Breast epithelium (tissue), 4 donors: ENCODE measurements around the gene PRDM16. TPM values are rescaled to one million over a fixed set of nuclear protein-coding genes. Genes with fewer than 3 reads are reported as not detected.

ENCODE experiments used
- DNase-seq, 2 donors: peaks; one replicate each; pipeline ENCODE4 v3.0.0-alpha.2; 2019; ENCODE audit warnings: low spot score in 2 of 2
- H3K27ac ChIP-seq, 2 donors: fragments of 200-600 bp; sonication (generic) in 1 of 2; one replicate each; pipeline ENCODE4 v1.5.1; 2016 to 2019; ENCODE audit warnings: mild to moderate bottlenecking in 1 of 2
- H3K27me3 ChIP-seq, 2 donors: fragments of 200-600 bp; sonication (generic) in 1 of 2; one replicate each; pipeline versions ENCODE4 v1.5.1 to v1.6.0; 2017 to 2019; ENCODE audit warnings: control low read depth in 1 of 2, mild to moderate bottlenecking in 1 of 2
- H3K36me3 ChIP-seq: fragments of 200-600 bp; one replicate; pipeline ENCODE4 v1.5.1; 2019
- H3K4me1 ChIP-seq, 2 donors: fragments of 200-600 bp; sonication (generic); one replicate each; pipeline ENCODE4 v1.5.1; 2016 to 2019; ENCODE audit warnings: control low read depth in 1 of 2
- H3K4me3 ChIP-seq, 3 donors: fragments of 200-600 bp; sonication (generic); 1 replicate in 2 of 3; 2 replicates in 1 of 3; pipeline ENCODE4 v1.5.1; 2016 to 2019; ENCODE audit warnings: mild to moderate bottlenecking in 3 of 3, moderate library complexity in 2 of 3
- H3K9me3 ChIP-seq, 2 donors: fragments of 200-600 bp; sonication (generic) in 1 of 2; one replicate each; pipeline ENCODE4 v1.5.1; 2016 to 2019; ENCODE audit warnings: control low read depth in 1 of 2
- POLR2A ChIP-seq: fragments of 450-650 bp; IDR thresholded peaks from one replicate; pipeline ENCODE4 v1.6.1; 2016; ENCODE audit warnings: antibody characterized with exemption, mild to moderate bottlenecking, moderate library complexity
- POLR2AphosphoS5 ChIP-seq, 3 donors: sonication (generic); formaldehyde crosslinking; IDR thresholded peaks; one replicate each; pipeline ENCODE4 v1.6.1; 2017; ENCODE audit warnings: antibody characterized with exemption in 3 of 3
- intact Hi-C: fragments of 100-400 bp; cut with DNase I; formaldehyde crosslinking; loops from one replicate; pipeline ENCODE4 v1.15.1; 2023; ENCODE audit warnings: low total_unique reads
- total RNA-seq, 3 donors: library from RNA; depleted of rRNA; stranded (reverse); fragments of >200 nt; gene quantifications; one replicate each; pipeline ENCODE4 v1.1.0, GENCODE V29; 2016
- TF ChIP-seq, protein P1 (sequence below), 3 donors: fragments of 450-650 bp; IDR thresholded peaks; one replicate each; pipeline ENCODE4 v1.5.1; 2016 to 2017; ENCODE audit warnings: antibody characterized with exemption in 3 of 3, mild to moderate bottlenecking in 3 of 3, moderate library complexity in 3 of 3

The PRDM16 gene
- total RNA-seq, 3 donors from 2014 or later, result 0.48 to 3.8 (median 3.6) TPM

DNA sequence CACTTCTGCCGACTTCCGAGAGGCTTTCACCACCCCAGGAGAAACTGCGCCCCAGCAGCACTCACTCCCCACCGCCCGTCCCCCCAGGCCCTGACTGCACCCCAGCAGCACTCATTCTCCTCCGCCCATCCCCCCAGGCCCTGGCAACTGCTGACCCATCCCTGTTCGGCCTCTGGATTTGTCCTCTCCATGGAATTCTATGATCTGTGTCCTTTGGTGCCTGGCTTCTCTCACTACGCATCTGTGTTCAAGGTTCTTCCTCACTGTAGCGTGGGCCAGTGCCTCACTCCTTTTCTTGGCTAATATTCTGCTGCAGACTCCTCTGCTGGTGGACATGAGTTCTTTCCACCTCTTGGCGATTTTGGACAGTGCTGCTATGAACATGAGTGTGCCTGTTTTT lies 263.7 kb downstream of the PRDM16 start:
- Histone ChIP-seq H3K4me1 (no peaks in the 10 kb centered on the region), H3K36me3 (no peaks in the 10 kb centered on the region), H3K4me3 (no peak overlapping the region), H3K27me3 (peaks cover 0 to 16% of the 10 kb centered on the region in 2 donors), H3K27ac (no peak overlapping the region), H3K9me3 (no peaks in the 10 kb centered on the region)
- intact Hi-C loops, result loop anchor here (2.0 kb wide), 1 partner anchor 50 kb away; no protein-coding TSS in a partner anchor
- TF ChIP-seq, protein P1, sequence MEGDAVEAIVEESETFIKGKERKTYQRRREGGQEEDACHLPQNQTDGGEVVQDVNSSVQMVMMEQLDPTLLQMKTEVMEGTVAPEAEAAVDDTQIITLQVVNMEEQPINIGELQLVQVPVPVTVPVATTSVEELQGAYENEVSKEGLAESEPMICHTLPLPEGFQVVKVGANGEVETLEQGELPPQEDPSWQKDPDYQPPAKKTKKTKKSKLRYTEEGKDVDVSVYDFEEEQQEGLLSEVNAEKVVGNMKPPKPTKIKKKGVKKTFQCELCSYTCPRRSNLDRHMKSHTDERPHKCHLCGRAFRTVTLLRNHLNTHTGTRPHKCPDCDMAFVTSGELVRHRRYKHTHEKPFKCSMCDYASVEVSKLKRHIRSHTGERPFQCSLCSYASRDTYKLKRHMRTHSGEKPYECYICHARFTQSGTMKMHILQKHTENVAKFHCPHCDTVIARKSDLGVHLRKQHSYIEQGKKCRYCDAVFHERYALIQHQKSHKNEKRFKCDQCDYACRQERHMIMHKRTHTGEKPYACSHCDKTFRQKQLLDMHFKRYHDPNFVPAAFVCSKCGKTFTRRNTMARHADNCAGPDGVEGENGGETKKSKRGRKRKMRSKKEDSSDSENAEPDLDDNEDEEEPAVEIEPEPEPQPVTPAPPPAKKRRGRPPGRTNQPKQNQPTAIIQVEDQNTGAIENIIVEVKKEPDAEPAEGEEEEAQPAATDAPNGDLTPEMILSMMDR (IDR thresholded peaks at IDR 0.05), result no peak
- no peak for TF ChIP-seq POLR2A
- no peak for TF ChIP-seq POLR2AphosphoS5 (IDR thresholded peaks at IDR 0.05)
- no peak for DNase-seq

DNA sequence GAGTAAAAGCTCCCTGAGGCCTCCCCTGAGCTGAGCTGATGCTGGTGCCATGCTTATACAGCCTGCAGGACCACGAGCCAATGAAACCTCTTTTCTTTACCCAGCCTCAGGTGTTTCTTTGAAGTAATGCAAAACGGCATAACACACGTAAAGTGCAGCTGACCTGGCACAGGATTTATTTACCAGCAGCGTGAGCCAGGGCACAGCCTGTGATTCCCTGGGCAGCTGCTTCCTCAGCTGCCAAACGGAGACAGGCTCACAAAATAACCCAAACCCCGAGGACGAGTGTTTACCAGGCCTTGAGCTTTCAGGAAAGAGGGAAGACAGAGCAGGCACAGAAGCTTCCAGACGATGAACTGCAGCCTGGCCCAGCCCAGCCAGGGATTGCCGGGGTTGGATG lies 264.9 kb downstream of the PRDM16 start:
- TF ChIP-seq POLR2A (no peak), POLR2AphosphoS5 (IDR thresholded peaks at IDR 0.05) (no peak)
- TF ChIP-seq, protein P1 (IDR thresholded peaks at IDR 0.05), result no peak

DNA sequence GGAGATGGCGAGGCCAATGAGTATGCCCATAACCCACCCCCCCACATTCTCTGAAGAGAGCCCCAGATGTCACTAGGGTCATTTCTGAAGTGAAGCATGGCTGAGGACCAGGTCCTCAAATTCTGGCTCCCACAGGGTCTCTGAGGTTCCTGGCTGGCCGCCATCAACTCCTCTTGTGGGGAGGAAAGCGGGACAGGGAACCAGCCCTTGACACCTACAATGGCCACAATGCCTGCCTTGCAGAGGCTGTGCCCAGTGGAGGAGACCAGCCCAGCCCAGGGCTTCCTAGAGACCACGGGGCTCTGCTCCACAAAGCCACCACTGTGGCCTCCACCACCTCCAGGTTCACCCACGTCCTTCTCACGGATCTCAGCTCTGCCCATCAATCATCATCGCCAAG lies 265.4 kb downstream of the PRDM16 start:
- Histone ChIP-seq H3K27ac (no peak overlapping the region), H3K27me3 (peaks cover 0 to 23% of the 10 kb centered on the region in 2 donors), H3K4me3 (no peak overlapping the region), H3K36me3 (no peaks in the 10 kb centered on the region), H3K4me1 (no peaks in the 10 kb centered on the region), H3K9me3 (no peaks in the 10 kb centered on the region)
- TF ChIP-seq POLR2A (no peak), POLR2AphosphoS5 (IDR thresholded peaks at IDR 0.05) (no peak)
- TF ChIP-seq, protein P1 (IDR thresholded peaks at IDR 0.05), result no peak
- no peak for DNase-seq
- intact Hi-C loops, result no loop called here

More for the DNA sequence above, 264.9 kb downstream of the PRDM16 start:
- Histone ChIP-seq H3K4me3 (no peak overlapping the region), H3K4me1 (no peaks in the 10 kb centered on the region), H3K27me3 (peaks cover 0 to 19% of the 10 kb centered on the region in 2 donors), H3K27ac (no peak overlapping the region), H3K9me3 (no peaks in the 10 kb centered on the region), H3K36me3 (no peaks in the 10 kb centered on the region)
- DNase-seq, result no peak
- intact Hi-C loops, result loop anchor here (2.0 kb wide), 1 partner anchor 49 kb away; no protein-coding TSS in a partner anchor

DNA sequence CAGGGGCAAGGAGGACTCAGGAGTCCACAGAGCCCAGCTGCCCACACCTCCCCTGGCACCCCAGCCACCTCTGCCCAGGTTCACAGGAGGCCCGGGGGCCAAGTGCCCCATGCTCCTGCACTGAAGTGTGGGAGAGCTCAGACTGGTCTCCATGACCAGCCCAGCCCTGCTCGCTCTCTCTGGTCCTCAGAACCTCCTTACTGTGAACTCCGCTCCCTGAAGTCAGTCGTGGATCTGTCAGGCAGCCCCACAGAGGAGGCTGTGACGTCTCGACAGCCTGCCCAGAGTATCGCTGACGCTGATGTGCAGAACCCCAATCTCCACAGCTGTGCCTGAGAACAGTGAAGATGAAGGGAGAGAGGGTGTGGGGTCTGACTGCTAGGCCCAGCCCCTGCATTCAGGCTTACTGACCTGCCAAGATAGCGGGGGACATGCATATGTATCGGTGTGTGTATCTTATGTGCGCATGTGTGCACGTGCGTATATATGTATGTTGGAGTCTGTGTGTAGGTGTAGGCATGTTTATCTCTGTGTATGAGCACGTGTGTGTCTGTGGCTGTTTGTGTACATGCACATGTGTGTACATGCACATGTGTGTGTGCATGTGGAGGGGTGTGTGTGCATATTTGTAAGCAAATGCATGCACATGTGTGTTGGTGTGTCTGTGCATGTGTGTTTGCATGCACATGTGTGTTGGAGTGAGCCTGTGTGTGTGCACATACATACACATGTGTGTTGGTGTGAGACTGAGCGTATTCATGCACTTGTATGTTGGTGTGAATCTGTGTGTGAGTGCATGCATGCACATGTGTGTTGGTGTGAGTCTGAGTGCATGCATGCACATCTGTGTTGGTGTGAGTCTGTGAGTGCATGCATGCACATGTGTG lies 267.0 kb downstream of the PRDM16 start:
- Histone ChIP-seq H3K27ac (no peak overlapping the region), H3K27me3 (peaks cover 0 to 39% of the 10 kb centered on the region in 2 donors), H3K36me3 (no peaks in the 10 kb centered on the region), H3K9me3 (no peaks in the 10 kb centered on the region), H3K4me3 (no peak overlapping the region), H3K4me1 (no peaks in the 10 kb centered on the region)
- intact Hi-C loops, result no loop called here
- TF ChIP-seq POLR2AphosphoS5 (IDR thresholded peaks at IDR 0.05), result no peak
- no peak for DNase-seq

DNA sequence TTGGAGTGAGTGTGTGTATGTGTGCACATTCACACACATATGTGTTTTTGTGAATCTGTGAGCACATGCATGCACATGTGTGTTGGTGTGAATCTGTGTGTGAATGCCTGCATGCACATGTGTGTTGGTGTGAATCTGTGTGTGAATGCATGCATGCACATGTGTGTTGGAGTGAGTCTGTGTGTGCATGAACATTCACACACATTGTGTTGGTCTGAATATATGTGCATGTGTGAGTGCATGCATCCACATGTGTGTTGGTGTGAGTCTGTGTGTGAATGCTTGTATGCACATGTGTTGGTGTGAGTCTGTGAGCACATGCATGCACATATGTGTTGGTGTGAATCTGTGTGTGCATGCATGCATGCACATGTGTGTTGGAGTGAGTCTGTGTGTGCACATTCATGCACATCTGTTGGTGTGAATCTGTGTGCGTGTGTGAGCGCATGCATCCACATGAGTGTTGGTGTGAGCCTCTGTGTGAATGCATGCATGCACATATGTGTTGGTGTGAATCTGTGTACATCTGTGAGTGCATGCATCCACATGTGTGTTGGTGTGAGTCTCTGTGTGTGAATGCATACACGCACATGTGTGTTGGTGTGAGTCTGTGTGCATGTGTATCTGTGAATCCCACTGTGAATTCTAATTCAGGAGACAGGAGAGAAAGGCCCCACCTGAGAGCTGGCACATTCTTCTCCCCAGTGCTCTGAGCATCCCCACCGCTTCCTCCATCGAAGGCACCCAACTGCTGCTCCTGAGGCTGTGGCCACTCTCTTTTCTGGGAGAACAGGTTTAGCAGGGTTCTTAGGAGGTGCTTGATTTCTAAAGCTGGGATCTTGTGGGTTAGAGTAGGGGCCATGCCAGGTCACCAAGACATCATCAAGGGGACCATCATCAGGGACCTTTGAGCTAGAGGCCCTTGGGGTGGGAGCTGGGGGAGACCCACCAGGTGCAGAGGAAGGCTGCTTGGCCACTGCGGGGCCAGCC lies 267.9 kb downstream of the PRDM16 start:
- Histone ChIP-seq H3K27ac (no peak overlapping the region), H3K4me3 (no peak overlapping the region), H3K9me3 (peaks cover under 1 to 4% of the 10 kb centered on the region in 2 donors), H3K4me1 (no peaks in the 10 kb centered on the region), H3K36me3 (no peaks in the 10 kb centered on the region), H3K27me3 (peaks cover 0 to 44% of the 10 kb centered on the region in 2 donors)
- no peak for DNase-seq
- TF ChIP-seq POLR2AphosphoS5 (IDR thresholded peaks at IDR 0.05), result no peak
- TF ChIP-seq, protein P1 (IDR thresholded peaks at IDR 0.05), result no peak
- no peak for TF ChIP-seq POLR2A
- intact Hi-C loops, result no loop called here
